GM19035 (cell line): Measurements from ENCODE around the gene DKKL1.
"Not testable (repeated sequence)": the region's sequence is repeated elsewhere in the genome, so short reads cannot be mapped to it uniquely, and the experiment has no call there.

Experiments
- ATAC-seq: cut with Tn5 transposase; IDR thresholded peaks from one replicate; pipeline ENCODE4 v1.9.1; 2021; ENCODE audit not compliant: unreplicated experiment

The DKKL1 gene

DNA sequence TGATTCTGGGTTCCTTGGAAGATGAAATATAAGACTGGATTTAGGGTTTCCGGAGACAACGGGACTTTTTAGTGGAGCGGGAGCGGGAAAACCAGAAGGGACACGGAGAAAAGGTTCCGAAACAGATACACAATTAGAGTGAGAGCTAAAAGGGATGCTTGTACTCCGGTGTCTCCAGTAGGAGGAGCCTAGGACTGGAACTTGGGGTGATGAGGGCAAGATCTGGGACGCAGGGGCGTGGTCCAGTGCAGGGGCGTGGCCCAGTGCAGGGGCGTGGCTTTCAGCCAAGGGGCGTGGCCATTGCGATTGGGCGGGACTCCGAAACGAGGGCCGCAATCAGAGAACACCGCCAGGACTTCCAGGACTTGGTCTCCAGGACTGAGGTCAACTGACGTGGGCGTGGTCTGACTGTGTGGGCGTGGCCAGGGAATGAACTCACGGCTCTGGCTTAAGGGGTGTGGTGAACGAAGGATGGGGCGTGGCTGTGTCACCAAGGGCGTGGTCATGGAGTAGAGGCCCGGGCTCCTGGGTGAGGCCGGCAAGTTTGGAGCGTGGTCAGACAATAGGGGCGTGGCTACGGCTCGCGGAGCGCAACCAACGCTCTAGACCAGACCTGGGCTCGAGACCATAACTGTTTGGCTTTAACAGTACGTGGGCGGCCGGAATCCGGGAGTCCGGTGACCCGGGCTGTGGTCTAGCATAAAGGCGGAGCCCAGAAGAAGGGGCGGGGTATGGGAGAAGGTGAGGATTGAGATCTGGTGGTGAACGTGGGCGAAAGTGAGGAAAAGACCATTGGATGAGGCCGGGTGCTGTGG lies at the start of gene DKKL1:
Gene DKKL1, plus strand, starts transcription at position 610 of the 815 bp plus-strand sequence. Its CDS starts 122 bp downstream, at position 732.
- ATAC-seq, result peak; percentile 75

DNA sequence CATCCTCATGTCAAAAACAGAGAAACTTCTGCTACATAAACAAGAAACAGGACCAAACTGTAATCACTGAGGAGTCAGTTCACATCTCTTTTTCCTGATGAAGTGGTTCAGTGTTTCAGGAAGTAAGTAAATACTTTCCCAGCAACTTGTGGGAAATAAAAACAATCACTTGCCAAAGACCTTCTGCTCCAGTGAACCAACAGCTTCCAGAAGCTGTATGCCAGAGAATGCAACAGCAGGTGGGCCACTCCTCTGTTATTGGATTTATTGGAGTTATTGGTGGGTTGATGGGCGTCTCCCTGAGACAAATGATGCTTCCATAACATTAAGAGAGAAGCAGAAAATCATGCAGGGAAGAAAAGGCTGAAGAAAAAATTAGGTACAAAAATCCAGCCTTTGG lies 48.6 kb upstream of the DKKL1 start:
- ATAC-seq, result no peak

DNA sequence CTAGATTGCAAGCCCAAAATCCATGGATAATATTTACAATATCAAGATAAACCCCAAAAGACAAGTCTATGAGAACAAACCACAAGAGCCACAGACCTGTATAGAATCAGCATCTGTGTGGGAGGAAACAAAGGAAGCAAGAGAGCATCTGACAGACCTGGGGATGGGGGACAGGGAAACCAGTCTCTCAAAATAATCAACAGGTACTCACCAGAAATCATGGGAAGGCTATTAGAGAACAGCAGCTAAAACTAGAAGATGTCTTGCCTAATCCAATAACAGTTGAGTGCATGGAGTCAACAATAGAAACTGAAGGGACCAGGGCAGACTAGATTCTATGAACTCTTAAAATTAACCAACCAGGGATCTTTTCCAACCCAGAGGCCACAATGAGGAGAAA lies 47.4 kb upstream of the DKKL1 start:
- no peak for ATAC-seq

DNA sequence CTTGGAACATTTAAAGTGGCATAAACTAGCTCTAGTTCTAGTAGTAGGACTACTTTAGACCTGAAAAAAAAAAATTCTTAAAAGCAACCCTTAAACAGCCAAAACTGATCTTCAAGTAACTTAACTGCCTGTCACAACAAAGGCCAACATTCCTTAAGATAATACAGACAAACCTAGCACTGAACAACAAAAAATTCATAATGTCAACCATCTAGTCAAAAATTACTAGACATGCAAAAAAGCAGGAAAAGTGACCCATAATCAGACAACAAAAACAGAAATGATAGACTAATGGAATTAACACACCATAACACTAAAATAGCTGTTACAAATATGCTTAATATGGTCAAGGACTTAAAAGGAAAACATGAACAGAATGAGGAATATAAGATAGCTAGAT lies 45.4 kb upstream of the DKKL1 start:
- no peak for ATAC-seq

DNA sequence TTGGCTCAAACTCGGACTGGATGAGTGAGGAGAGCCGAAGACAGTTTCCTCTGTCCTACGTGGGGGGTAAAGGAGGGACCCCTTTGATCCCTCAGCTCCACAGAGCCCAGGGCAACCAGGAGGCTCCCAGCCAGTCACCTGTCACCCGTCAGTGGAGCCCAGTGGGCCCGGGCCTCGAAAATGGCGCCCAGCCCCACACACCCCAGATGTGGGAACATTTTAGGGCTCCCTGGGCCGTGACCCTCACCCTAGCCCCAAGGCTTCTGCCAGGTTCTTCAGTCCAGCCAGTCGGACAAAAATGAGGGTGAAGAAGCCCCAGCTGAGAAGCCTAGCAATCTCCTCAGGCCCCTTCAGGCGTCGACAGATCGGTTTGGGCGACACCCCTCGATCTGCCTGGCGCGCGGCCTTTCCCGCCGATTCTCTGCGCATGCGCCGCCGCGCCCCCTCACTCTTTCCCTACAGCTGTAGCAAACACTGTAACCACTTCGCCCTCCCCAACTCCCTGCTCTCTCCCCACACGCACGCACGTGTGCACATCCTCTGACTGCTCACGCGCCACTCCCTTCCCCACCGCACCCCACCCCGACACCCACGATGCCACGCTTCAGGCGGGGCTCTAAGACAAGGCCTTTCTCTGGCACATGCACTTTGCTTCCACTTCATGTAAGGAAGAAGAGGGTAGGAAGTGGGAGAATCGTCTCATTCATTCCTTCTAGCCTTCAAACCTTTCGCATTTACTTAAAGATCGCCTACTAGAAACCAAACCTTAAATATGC lies 38.7 kb upstream of the DKKL1 start, which contains the start of gene SLC6A16:
Gene SLC6A16, minus strand, starts transcription at position 391 of the 776 bp plus-strand sequence. CDS start 13,844 bp downstream, outside the sequence.
- no peak for ATAC-seq

DNA sequence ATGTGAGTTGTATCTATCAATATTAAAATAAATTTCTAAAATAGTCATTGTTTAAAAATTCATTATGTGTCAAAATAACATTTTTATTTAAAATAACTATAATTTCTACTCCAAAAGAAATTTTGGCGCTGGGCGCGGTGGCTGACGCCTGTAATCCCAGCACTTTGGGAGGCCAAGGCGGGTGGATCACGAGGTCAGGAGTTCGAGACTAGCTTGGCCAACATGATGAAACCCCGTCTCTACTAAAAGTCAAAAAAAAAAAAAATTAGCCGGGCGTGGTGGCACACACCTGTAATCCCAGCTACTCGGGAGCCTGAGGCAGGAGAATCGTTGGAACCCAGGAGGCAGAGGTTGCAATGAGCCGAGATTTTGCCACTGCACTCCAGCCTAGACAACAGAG lies 37.9 kb upstream of the DKKL1 start:
- not testable (repeated sequence) for ATAC-seq

DNA sequence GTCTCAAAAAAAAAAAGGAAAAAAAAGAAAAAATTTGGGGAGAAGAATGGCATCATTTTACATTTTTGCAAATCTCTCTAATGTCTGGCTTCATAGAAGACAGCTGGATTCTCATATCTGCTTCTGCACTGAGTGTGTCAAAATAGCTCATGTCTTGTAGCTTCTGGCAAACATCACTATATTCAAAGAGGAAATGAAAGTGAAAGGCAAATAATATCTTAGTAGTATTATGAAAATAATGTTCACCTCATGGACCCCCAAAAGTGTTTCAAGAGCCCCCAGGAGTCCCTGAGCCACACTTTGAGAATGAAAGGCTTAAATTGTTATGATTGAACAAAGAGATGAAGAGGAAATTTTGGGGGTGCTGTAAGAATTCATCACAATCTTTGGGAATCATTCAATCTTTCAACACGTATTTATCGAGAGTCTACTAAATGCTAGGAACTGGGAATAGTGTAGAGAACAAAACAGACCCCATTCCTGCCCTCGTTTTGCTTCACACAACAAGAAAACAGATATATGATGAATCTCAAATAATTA lies 37.4 kb upstream of the DKKL1 start:
- no peak for ATAC-seq

DNA sequence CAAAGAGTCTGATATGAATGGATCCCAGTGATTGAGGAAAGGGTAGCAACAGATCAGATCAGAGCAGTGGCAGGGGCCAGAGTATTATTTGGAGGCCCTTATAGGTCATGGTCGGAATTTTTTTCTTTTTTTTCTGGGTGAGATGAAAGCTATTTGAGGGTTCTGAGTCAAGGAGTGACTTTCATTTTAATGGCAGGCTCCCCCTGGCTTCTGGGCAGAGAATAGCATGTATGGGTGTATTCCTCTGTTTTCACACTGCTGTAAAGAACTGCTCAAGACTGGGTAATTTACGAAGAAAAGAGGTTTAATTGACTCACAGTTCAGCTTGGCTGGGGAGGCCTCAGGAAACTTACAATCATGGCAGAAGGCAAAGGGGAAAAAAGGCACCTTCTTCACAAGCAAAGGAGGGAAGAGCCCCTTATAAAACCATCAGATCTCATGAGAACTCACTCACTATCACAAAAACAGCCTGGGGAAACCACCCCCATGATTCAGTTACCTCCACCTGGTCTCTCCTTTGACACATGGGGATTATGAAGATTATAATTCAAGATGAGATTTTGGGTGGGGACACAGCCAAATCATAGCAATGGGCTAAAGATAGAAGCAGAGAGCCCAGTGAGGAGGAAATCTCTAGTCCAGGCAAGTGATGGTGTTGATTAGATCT lies 35.7 kb upstream of the DKKL1 start:
- no peak for ATAC-seq

DNA sequence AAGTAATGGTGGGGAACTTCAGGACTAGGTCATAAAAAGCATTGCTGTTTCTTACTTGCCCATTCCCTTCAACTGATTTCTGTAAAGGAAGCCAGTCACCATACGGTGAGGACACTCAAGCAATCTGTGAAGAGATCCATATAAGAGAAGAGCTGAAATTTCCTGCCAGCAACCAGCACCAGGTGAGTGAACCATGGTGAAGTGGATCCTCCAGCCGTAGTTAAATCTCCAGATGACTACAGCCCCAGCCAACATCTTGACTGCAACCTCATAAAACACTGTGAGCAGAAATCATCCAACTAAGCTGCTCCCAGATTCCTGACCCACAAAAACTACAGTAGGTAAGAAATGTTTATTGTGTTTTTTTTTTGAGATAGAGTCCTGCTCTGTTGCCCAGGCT lies 34.9 kb upstream of the DKKL1 start:
- no peak for ATAC-seq

DNA sequence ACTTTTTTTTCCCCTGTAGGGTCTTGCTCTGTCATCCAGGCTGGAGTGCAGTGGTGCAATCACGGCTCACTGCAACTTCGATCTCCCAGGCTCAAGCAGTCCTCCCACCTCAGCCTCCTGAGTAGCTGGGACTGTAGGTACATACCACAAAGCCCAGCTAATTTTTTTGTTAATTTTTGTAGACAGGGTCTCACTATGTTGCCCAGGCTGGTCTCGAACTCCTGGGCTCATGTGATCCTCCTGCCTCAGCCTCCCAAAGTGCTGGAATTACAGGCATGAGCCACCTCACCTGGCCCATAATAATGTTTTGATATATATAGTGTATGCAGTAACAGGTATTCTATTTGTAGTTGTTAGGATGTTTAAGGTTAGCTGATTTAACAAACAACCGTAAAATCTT lies 32.5 kb upstream of the DKKL1 start:
- not testable (repeated sequence) for ATAC-seq

DNA sequence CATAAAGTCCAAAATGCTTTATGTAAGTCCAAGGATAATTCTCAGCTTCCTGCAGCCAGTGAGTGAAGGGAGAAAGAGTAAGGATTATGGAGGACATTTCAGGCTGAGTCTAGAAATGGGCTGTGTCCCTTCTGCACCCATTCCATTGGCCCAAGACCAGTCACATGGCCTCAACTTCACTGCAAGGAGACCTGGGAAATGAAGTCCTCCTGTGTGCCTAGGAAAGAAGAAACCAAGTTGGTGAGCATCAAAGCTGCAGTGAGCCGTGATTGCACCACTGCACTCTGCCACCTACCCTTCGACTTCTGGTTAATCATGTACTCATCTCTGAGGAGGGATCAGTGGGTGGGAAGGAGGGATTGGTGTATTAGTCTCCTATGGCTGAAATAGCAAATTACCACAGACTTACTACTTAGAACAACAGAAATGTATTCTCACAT lies 32.0 kb upstream of the DKKL1 start:
- peak; percentile 44 for ATAC-seq

DNA sequence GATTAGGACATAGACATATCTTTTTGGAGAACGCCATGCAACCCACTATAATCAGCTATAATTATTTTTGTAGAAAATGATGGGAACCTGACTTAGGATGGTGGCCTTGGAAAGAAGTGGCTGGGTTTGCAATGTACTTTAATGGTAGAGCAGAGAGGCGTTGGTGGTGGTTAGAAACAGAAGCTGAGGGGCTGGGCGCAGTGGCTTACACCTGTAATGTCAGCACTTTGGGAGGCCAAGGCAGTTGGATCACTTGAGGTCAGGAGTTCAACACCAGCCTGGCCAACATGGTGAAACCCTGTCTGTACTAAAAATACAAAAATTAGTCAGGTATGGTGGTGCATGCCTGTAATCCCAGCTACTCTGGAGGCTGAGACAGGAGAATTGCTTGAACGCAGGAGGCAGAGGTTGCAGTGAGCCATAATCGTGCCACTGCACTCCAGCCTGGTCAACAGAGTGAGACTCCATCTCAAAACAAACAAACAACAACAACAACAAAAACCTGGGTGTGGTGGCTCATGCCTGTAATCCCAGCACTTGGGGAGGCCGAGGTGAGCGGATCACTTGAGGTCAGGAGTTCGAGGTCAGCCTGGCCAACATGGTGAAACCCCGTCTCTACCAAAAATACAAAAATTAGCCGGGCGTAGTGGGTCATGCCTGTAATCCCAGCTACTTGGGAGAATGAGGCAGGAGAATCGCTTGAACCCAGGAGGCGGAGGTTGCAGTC lies 30.8 kb upstream of the DKKL1 start:
- ATAC-seq, result not testable (repeated sequence)

DNA sequence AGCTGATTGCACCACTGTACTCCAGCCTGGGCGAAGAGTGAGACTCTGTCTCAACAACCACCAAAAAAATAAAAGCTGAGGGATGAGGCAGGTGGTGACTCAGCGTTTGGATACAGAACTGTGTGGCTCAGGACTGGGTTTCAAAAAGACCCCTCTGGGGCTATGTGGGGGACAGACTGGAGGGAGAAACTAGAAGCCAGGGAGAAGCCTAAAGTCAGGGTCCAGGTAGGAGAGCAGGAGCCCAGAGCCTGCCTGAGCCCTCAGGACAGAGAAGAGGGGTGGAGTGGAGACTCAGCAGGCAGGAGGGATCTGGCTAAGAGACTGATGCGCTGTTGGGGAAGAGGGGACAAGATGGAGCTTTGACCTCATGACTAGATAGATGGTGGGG lies 30.3 kb upstream of the DKKL1 start:
- ATAC-seq, result no peak

DNA sequence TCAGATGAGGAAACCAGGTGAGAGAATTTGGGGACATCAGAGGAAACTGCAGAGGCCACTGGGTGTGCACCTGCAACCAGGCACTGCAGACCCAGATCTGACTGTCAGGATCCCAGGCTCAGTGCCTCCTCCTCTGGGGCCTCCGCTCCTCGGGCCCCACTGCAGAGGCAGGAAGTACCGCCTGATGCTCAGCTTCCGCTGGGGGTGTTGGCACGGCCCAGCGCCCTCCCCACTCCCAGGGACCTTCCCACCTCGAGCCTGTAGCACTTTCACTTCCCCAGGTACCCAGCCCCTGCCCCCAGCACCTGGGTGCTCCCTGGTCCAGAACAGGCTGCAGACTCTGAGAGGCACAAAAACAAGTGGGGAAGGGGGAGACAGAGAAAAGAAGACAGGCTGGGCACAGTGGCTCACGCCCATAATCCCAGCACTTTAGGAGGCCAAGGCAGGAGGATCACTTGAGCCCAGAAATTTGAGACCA lies 29.8 kb upstream of the DKKL1 start:
- no peak for ATAC-seq

DNA sequence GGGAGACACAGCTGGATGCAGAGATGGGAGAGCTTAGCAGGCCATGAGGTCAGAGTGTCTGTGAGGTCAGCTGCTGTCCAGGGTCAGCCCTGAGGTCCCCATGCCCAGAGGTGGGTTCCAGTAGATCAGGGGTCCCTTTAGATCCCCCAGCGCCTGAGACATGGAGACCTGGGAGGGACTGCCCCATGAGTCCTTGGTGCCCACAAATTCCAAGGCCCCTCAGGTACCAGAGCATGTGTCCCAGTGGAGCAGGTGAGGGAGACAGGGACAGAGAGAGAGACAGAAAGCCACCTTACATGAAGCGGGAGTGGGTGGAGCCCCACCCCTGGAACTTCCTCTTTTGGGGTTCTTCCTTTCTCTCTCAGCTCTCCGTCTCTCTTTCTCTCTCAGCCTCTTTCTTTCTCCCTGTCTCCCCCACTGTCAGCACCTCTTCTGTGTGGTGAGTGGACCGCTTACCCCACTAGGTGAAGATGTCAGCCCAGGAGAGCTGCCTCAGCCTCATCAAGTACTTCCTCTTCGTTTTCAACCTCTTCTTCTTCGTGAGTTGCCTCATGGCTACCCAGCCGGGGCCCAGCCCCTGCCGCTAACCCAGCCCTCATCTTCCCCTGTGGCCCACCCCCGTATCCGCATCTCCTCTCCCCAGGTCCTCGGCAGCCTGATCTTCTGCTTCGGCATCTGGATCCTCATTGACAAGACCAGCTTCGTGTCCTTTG lies 28.4 kb upstream of the DKKL1 start, which contains the start of gene CD37:
Gene CD37, plus strand, starts transcription at position 336 of the 713 bp plus-strand sequence. Its CDS starts 135 bp downstream, at position 471.
- no peak for ATAC-seq

DNA sequence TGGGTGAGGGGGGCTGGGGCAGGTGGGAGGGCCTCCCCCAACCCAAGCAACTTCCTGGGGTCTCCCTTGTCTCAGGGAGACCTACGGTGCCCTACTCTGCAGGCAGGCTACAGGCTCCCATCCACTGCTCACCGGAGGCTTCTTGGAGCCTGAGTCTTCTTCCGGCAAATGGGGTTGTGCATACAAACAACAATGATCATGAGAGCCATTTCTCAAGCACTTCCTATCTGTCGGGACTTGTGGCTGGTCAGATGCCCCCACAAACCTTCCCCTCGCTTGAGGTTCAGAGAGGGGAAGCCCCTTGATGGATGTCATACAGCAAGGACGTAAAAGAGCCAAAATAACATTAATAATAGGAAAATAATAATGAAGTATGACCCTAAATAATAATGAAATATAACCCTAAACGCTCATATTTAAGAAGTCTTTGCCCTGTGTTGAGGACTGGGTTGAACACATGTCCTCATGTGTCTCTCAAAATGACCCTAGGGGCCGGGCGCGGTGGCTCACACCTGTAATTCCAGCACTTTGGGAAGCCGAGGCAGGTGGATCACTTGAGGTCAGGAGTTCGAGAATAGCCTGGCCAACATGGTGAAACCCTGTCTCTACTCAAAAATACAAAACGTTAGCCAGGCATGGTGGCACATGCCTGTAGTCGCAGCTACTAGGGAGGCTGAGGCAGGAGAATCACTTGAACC lies 27.7 kb upstream of the DKKL1 start:
- no peak for ATAC-seq

DNA sequence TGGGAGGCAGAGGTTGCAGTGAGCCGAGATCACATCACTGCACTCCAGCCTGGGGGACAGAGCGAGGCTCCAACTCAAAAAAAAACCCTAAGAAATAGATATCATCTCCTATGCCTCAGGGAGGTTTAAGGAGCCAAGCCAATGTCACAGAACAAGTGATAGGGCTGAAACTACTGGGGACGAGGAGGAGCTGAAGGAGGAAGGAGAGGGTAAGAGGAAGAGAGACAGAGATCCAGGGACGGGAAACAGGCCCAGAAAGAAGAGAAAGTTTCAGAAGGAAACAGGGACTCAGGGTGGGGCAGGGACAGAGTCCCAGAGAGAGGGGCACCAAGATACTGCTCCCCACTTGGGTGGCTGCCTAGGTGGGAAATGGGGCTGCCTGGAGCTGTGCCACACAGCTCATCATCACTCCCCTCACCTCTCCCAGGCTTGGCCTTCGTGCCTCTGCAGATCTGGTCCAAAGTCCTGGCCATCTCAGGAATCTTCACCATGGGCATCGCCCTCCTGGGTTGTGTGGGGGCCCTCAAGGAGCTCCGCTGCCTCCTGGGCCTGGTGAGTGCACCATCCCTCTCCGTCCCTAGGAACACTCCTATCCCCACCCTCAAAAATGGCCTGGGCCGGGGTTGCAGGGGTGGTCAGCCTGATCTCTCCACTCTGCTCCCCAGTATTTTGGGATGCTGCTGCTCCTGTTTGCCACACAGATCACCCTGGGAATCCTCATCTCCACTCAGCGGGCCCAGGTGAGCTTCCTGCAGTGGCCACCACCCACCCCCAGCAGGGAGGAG lies 27.0 kb upstream of the DKKL1 start:
- ATAC-seq, result no peak
